NCI-H510A treated with DMSO at 0.1 percent for 48 hours (cell line): Measurements from ENCODE around the gene DPYSL5.

Experiments used
- DNase-seq: peaks from one replicate; lab custom pipeline; 2025; lab: John Stamatoyannopoulos, UW

Gene DPYSL5

GRCh38 chr2:26933431-26934334 is 85.8 kb downstream of the DPYSL5 start:
- DNase-seq, result no peak

GRCh38 chr2:26934335-26934724 is 86.4 kb downstream of the DPYSL5 start:
- no peak for DNase-seq

- no peak for DNase-seq
Observed at GRCh38 chr2:26934985-26935384, 87.1 kb downstream of the DPYSL5 start.

DNA sequence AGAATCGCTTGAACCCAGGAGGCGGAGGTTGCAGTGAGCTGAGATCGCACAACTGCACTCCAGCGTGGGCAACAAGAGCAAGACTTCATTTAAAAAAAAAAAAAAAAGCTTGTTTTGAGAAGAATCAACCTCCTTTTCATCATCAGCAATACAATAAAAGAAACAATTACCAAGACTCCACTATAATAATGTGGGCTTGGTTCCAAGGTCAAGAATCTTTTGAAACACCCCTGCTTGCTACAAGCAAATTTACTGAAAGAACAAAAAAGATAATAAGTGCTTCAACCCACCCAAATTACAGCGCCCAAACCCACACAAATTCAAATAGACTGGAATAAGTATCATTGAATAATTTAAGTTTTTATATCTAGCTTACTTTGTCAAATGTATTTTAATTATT is 88.9 kb downstream of the DPYSL5 start:
- DNase-seq, result no peak

GRCh38 chr2:26938399-26939118 is 90.6 kb downstream of the DPYSL5 start:
- no peak for DNase-seq

DNA sequence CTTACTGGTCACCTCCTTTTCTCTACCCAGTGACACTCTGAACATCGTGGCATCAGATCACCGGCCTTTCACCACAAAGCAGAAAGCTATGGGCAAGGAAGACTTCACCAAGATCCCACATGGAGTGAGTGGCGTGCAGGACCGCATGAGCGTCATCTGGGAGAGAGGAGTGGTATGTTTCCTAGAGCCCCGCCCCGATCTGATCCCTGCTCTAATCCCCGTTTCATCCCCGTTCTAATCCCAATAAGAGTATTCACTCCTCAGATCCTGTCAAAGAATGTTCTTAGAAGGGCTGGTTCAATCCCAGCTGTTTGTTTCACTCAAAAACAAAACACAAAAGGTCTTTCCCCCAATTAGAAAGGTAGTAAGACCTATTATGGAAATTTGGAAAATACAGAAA is 92.1 kb downstream of the DPYSL5 start:
- no peak for DNase-seq

GRCh38 chr2:26941486-26941885 is 93.6 kb downstream of the DPYSL5 start:
- DNase-seq, result no peak

GRCh38 chr2:26942543-26943295 is 94.8 kb downstream of the DPYSL5 start:
- peak; percentile 46 for DNase-seq

DNA sequence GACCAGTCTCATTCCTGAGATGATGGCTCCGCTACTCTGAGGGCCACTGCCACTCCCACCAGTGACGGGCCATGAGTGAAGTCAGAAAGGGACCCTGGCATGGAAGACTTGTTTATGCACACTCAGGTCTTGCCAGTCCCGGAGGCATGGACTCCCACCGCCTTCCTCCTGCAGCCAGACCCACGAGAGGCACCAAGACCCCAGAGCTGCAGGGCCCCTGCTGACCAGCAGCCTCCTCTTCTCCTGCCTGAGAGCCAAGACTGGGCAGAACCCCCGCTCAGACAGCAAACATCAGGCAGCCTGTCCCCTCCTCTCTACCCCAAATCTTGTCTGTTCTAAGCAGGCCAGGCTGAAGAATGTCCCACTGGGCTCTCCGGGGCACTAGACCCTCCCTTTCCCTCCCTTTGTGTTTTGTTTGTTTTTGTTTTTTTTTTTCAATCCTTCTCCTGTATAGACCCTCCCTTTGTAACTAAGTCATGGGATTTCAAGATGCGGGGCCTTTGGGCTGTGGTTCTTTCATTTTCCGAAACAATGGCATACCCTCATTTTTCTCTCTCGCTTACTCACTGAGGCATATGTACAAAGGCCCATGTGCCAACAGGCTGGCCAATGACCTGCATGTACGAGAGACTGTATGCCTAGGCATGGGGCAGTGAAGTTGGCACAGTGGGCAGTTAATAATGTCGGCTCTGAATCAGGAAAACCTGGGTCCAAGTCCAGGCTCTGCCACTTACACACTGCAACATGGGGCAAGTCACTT is 98.2 kb downstream of the DPYSL5 start:
- no peak for DNase-seq

DNA sequence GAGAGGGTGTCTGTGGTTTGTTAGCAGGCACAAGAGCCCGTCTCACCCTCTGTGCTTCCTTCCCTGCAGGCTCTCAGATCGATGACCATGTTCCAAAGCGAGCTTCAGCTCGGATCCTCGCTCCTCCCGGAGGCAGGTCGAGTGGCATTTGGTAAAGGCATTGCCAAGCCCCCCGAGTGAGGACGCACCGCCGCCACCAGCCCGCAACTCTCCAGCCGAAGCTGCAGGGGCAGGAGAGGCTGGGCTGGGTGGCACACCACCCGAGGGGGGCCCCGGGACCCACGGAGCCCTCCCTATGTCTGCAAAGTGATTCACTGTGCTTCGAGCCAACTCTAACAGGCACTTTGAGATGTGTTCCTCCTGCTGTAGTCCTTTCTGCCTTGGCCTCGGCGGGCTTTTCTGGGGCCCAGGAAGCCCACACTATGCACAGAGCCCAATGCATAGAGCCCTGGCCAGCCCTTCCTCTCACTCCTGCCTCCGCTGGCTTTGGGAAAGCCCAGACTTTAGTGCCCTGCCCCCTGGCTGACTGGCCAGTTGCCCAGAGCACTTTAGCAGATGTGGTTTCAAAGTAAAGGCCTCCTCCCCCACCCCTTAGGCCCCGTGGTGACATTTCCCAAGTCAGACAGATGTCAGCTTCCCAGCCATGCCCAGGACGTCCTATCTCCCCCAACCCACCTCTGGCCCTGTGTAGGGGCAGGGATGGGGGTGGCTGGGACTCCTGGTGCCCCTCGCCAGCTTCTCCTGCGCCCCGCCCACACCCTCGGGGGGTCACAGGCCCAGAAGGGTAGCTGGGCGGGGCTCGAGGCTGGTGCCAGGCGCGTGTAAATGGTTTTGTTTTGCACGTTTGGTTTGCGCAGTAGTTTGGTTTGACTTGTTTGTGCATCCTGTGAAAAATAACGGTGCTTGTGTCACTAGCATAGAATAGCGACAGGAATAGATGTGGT is 99.2 kb downstream of the DPYSL5 start:
- no peak for DNase-seq

DNA sequence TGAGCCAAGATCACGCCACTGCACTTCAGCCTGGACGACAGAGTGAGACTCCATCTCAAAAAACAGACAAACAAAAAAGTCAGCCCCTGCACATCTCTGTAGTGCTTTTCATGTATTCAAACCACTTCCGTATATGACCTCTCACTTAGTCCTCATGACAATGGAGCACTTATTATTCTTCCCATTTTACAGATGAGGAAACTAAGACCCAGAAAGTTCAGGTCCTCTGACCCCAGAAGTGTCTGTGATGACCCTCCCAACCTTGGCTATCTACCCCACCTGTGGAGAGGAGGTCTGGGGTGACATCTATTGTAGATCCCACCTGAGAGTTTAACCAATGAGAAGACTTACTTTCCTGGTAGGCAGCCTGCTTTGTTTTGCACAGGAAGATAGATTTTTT is 100.9 kb downstream of the DPYSL5 start:
- DNase-seq, result no peak

GRCh38 chr2:26950246-26950645 is 102.3 kb downstream of the DPYSL5 start:
- no peak for DNase-seq

GRCh38 chr2:26951236-26951635 is 103.3 kb downstream of the DPYSL5 start:
- no peak for DNase-seq

- DNase-seq, result no peak
Observed at GRCh38 chr2:26952374-26952773, 104.4 kb downstream of the DPYSL5 start.

GRCh38 chr2:26954135-26954534 is 106.2 kb downstream of the DPYSL5 start:
- DNase-seq, result no peak

DNA sequence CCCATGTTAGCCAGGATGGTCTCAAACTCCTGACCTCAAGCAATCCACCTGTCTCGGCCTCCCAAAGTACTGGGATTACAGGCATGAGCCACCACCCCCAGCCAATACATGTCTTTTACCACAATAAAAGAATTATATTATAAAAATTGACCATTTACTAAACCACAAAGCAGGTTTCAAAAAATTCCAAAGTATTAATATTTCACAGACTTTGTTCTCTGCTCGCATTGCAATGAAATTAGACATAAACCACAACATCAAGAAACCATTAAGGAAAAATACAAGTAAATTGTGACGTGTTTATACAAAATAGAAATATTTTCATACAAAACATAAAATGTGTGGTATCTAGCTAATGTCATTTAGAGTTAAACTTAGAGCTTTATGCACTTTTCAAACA is 109.1 kb downstream of the DPYSL5 start:
- DNase-seq, result no peak

DNA sequence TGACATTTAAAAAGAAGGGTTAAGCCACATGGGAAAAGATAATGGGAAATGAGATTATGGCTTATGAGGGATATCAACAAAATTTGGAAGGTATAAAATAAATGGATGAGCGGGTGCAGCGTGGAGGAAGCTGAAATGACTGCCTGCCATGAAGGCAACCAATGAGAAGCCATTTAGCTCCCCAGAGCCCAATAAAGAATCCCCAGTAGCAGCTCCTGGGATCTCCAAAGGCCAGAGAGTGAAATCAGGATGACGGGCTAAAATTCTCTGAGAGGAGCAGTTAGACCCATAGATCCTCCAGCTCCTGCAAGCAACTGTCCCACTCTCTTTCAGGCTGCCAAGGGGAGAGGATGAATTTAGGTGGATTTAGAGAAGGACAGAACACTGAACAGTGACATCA is 109.6 kb downstream of the DPYSL5 start:
- DNase-seq, result no peak

DNA sequence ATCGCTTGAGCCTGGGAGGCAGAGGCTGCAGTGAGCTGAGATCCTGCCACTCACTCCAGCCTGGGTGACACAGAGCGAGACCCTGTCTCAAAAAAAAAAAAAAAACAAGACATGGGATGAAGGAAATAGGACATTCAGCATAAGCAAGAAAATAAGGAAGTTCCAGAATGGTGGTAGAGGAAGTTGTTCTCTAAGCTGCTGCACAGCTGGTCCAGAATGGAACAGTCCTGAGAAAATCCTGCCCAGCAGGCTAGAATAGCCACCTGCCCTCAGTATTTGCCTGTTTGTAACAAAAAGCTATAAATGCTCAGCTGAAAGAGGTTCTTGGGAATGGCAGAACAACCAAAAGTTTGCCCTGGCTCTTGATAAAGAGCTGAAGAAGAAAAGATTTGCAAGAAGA is 111.4 kb downstream of the DPYSL5 start:
- DNase-seq, result no peak

- no peak for DNase-seq
Observed at GRCh38 chr2:26964446-26965130, 116.7 kb downstream of the DPYSL5 start.

DNA sequence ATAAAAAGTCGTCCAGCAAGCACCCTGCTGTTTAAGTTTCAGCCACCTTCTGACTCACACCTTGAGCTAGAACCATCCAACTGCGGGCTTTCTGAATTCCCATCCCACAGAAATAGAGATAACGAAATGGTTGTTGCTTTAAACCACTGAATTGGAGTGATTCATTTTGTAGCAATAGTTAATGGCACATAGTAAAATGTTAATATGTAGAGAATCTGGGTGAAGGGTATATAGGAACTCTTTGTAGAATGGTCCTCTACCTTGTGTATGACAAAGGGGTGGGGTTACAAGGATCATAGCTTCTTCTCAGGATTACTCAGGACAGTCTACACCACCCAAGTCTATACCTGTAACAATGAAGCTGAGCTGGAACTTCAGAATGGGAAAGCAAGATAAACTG is 120.1 kb downstream of the DPYSL5 start:
- DNase-seq, result no peak
